ENCODE results near the gene IFNAR2.

The IFNAR2 gene

GRCh38 chr21:33268393-33268736, 38.6 kb downstream of the IFNAR2 start:
- TF ChIP-seq MAX (IDR thresholded peaks at IDR 0.05; ENCODE audit: low read depth, low read length) (no peak), POLR2A (IDR thresholded peaks at IDR 0.05; ENCODE audit: extremely low read depth, insufficient read length) (no peak), CTCF (IDR thresholded peaks at IDR 0.05; ENCODE audit: low read depth, low read length) (no peak), MYC (IDR thresholded peaks at IDR 0.05; ENCODE audit: low read depth, low read length) (no peak)
- no peak overlapping the region for H3K4me3 ChIP-seq (ENCODE audit: low read depth, low read length)
- DNase-seq (ENCODE audit: low read depth): no peak

GRCh38 chr21:33268737-33269441, 39.2 kb downstream of the IFNAR2 start:
- no peak overlapping the region for H3K4me3 ChIP-seq (ENCODE audit: low read depth, low read length)
- no peak for DNase-seq (ENCODE audit: low read depth)

GRCh38 chr21:33270986-33271385, 41.2 kb downstream of the IFNAR2 start:
- no peak for DNase-seq (ENCODE audit: low read depth)
- TF ChIP-seq MAX (IDR thresholded peaks at IDR 0.05; ENCODE audit: low read depth, low read length) (no peak), MYC (IDR thresholded peaks at IDR 0.05; ENCODE audit: low read depth, low read length) (no peak), CTCF (IDR thresholded peaks at IDR 0.05; ENCODE audit: low read depth, low read length) (no peak), POLR2A (IDR thresholded peaks at IDR 0.05; ENCODE audit: extremely low read depth, insufficient read length) (no peak)
- H3K4me3 ChIP-seq (ENCODE audit: low read depth, low read length): no peak overlapping the region

More at GRCh38 chr21:33268737-33269441, 39.2 kb downstream of the IFNAR2 start:
- TF ChIP-seq MAX (IDR thresholded peaks at IDR 0.05; ENCODE audit: low read depth, low read length): no peak

- DNase-seq (ENCODE audit: low read depth): no peak
- no peak overlapping the region for H3K4me3 ChIP-seq (ENCODE audit: low read depth, low read length)
- TF ChIP-seq POLR2A (IDR thresholded peaks at IDR 0.05; ENCODE audit: extremely low read depth, insufficient read length) (no peak), MYC (IDR thresholded peaks at IDR 0.05; ENCODE audit: low read depth, low read length) (no peak), CTCF (IDR thresholded peaks at IDR 0.05; ENCODE audit: low read depth, low read length) (no peak), MAX (IDR thresholded peaks at IDR 0.05; ENCODE audit: low read depth, low read length) (no peak)
Measured at GRCh38 chr21:33273044-33273443, 43.3 kb downstream of the IFNAR2 start.

GRCh38 chr21:33278721-33279120, 49.0 kb downstream of the IFNAR2 start:
- DNase-seq (ENCODE audit: low read depth): no peak
- TF ChIP-seq MAX (IDR thresholded peaks at IDR 0.05; ENCODE audit: low read depth, low read length) (no peak), CTCF (IDR thresholded peaks at IDR 0.05; ENCODE audit: low read depth, low read length) (no peak), MYC (IDR thresholded peaks at IDR 0.05; ENCODE audit: low read depth, low read length) (no peak), POLR2A (IDR thresholded peaks at IDR 0.05; ENCODE audit: extremely low read depth, insufficient read length) (no peak)
- no peak overlapping the region for H3K4me3 ChIP-seq (ENCODE audit: low read depth, low read length)

- TF ChIP-seq CTCF (IDR thresholded peaks at IDR 0.05; ENCODE audit: low read depth, low read length) (no peak), MYC (IDR thresholded peaks at IDR 0.05; ENCODE audit: low read depth, low read length) (no peak), POLR2A (IDR thresholded peaks at IDR 0.05; ENCODE audit: extremely low read depth, insufficient read length) (no peak), MAX (IDR thresholded peaks at IDR 0.05; ENCODE audit: low read depth, low read length) (no peak)
- no peak overlapping the region for H3K4me3 ChIP-seq (ENCODE audit: low read depth, low read length)
- DNase-seq (ENCODE audit: low read depth): no peak
Measured at GRCh38 chr21:33279330-33279820, 49.6 kb downstream of the IFNAR2 start.

Measured in NB4 (cell line).